Neural cell (in vitro differentiated cells): ENCODE data around the gene CACUL1. TPM values are rescaled to one million over a fixed set of nuclear protein-coding genes. Genes with fewer than 3 reads are reported as not detected.

Experiments
- H2AFZ ChIP-seq: fragments of 200-600, 300-800 bp; sonication (generic), shearing (Covaris generic); 2 replicates; pipeline ENCODE4 v1.6.0; 2014; ENCODE audit warnings: low read depth, mild to moderate bottlenecking, antibody characterized with exemption, low read length, moderate library complexity
- H3F3A ChIP-seq: fragments of 200-600 bp; shearing (Covaris generic); 2 replicates; pipeline ENCODE4 v1.6.1; 2016; ENCODE audit warnings: mild to moderate bottlenecking, moderate library complexity, mixed read lengths, antibody characterized with exemption, low read length; ENCODE audit not compliant: insufficient read depth, poor library complexity, severe bottlenecking
- H3K27ac ChIP-seq: fragments of 200-600, 300-800 bp; sonication (generic), shearing (Covaris generic); 2 replicates; pipeline ENCODE4 v1.5.1; 2014; ENCODE audit warnings: mild to moderate bottlenecking, low read length, moderate library complexity
- H3K27me3 ChIP-seq: fragments of 300-800, 200-600 bp; sonication (generic), shearing (Covaris generic); 2 replicates; pipeline ENCODE4 v1.6.0; 2014; ENCODE audit warnings: mild to moderate bottlenecking, low read depth, low read length, moderate library complexity; ENCODE audit not compliant: insufficient read depth
- H3K36me3 ChIP-seq: fragments of 300-800, 200-600 bp; sonication (generic), shearing (Covaris generic); 2 replicates; pipeline ENCODE4 v1.5.1; 2014; ENCODE audit warnings: mild to moderate bottlenecking, antibody characterized with exemption, low read length, moderate library complexity; ENCODE audit not compliant: insufficient read depth
- H3K4me2 ChIP-seq: fragments of 300-800, 200-600 bp; sonication (generic), shearing (Covaris generic); 2 replicates; pipeline ENCODE4 v1.6.0; 2014; ENCODE audit warnings: mild to moderate bottlenecking, low read length
- H3K4me3 ChIP-seq: fragments of 300-800, 200-600 bp; sonication (generic), shearing (Covaris generic); 2 replicates; pipeline ENCODE4 v1.5.1; 2014; ENCODE audit warnings: mild to moderate bottlenecking, low read length, moderate library complexity
- H3K79me2 ChIP-seq: fragments of 200-600 bp; shearing (Covaris generic); replicated peaks from 2 replicates; pipeline ENCODE4 v1.6.0; 2014; ENCODE audit warnings: mild to moderate bottlenecking, low read length, moderate library complexity; ENCODE audit not compliant: insufficient read depth
- H3K9ac ChIP-seq: fragments of 300-800, 200-600 bp; sonication (generic), shearing (Covaris generic); 2 replicates; pipeline ENCODE4 v1.6.1; 2016; ENCODE audit warnings: mild to moderate bottlenecking, low read length, mixed read lengths
- H3K9me2 ChIP-seq: fragments of 200-600 bp; shearing (Covaris generic); 2 replicates; pipeline ENCODE4 v1.6.1; 2016; ENCODE audit warnings: mild to moderate bottlenecking, low read length, mixed read lengths; ENCODE audit not compliant: insufficient read depth
- H3K9me3 ChIP-seq: fragments of 200-600, 300-800 bp; sonication (generic), shearing (Covaris generic); 2 replicates; pipeline ENCODE4 v1.6.1; 2016; ENCODE audit warnings: mild to moderate bottlenecking, mixed run types, low read length, moderate library complexity, mixed read lengths
- H4K20me1 ChIP-seq: fragments of 200-600 bp; shearing (Covaris generic); 2 replicates; pipeline ENCODE4 v1.6.1; 2016; ENCODE audit warnings: mild to moderate bottlenecking, mixed run types; ENCODE audit not compliant: insufficient read depth
- EP300 ChIP-seq: fragments of 450-650 bp; conservative IDR thresholded peaks from 2 replicates; pipeline ENCODE4 v1.6.1; 2014; ENCODE audit warnings: antibody characterized with exemption, mild to moderate bottlenecking, moderate library complexity; ENCODE audit not compliant: poor library complexity, severe bottlenecking
- EZH2 ChIP-seq: fragments of 200-600, 300-800 bp; shearing (Covaris generic), sonication (generic); IDR thresholded peaks from 2 replicates; pipeline ENCODE4 v1.6.1; 2014; ENCODE audit warnings: antibody characterized with exemption, low read length, borderline replicate concordance, mild to moderate bottlenecking; ENCODE audit not compliant: insufficient read depth, poor library complexity, severe bottlenecking
- MXI1 ChIP-seq: fragments of 450-650 bp; conservative IDR thresholded peaks from 2 replicates; pipeline ENCODE4 v1.6.1; 2014; ENCODE audit warnings: antibody characterized with exemption, mild to moderate bottlenecking; ENCODE audit not compliant: poor library complexity, severe bottlenecking
- POLR2AphosphoS5 ChIP-seq: IDR thresholded peaks from 2 replicates; pipeline ENCODE4 v1.6.1; 2012
- RAD21 ChIP-seq: fragments of 450-650 bp; conservative IDR thresholded peaks from 2 replicates; pipeline ENCODE4 v1.6.1; 2014; ENCODE audit warnings: antibody characterized with exemption, mild to moderate bottlenecking, moderate library complexity
- SMC3 ChIP-seq: fragments of 450-650 bp; conservative IDR thresholded peaks from 2 replicates; pipeline ENCODE4 v1.6.1; 2014; ENCODE audit warnings: antibody characterized with exemption, mild to moderate bottlenecking, moderate library complexity; ENCODE audit not compliant: poor library complexity
- TAF1 ChIP-seq: IDR thresholded peaks from 2 replicates; pipeline ENCODE4 v1.6.1; 2012; ENCODE audit warnings: low read depth
- polyA plus RNA-seq: library from polyadenylated mRNA; depleted of rRNA; stranded (reverse); fragments of >200 nt; gene quantifications from 2 replicates; pipeline ENCODE4 v1.2.3, GENCODE V29; 2014
- TF ChIP-seq, protein P1 (sequence below): IDR thresholded peaks from 2 replicates; pipeline ENCODE4 v1.6.1; 2012; ENCODE audit warnings: borderline replicate concordance
- TF ChIP-seq, protein P2 (sequence below): fragments of 450-650 bp; IDR thresholded peaks from 2 replicates; pipeline ENCODE4 v1.5.1; 2014; ENCODE audit warnings: antibody characterized with exemption, mild to moderate bottlenecking, moderate library complexity; ENCODE audit not compliant: poor library complexity, severe bottlenecking

Gene CACUL1
- polyA plus RNA-seq, 1 donor from 2014 or later: 12.8 TPM

DNA sequence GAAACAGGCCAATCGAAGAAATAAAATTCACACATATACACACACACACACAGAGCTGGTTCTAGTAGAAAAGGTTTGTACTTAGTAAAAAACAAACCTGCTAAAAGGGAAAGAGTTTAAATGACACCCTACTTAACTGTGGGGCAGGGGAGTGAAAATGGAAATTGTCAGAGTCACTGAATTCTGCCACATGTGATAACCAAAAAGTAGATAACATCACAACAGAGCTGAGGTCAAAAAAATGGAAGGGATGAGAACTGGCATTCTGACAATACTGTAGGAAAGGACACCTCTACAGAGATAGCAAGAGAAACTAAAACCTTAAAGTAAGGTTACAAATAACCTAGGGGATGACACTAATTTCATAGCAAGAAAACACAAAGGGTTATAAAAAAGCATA lies 74.6 kb downstream of the CACUL1 start:
- Histone ChIP-seq H3K4me3 (no peak overlapping the region), H3K9me2 (no peaks in the 10 kb centered on the region), H3K4me2 (no peak overlapping the region), H3K79me2 (no peaks in the 10 kb centered on the region), H3F3A (no peaks in the 10 kb centered on the region), H4K20me1 (no peaks in the 10 kb centered on the region), H3K27ac (no peak overlapping the region), H3K9ac (no peak overlapping the region), H3K27me3 (no peaks in the 10 kb centered on the region), H2AFZ (no peak overlapping the region), H3K9me3 (no peaks in the 10 kb centered on the region), H3K36me3 (peaks cover 5% of the 10 kb centered on the region)
- no peak for TF ChIP-seq EZH2
- TF ChIP-seq POLR2AphosphoS5: no peak
- no peak for TF ChIP-seq RAD21
- no peak for TF ChIP-seq SMC3
- no peak for TF ChIP-seq TAF1
- TF ChIP-seq EP300: no peak
- TF ChIP-seq, protein P1, sequence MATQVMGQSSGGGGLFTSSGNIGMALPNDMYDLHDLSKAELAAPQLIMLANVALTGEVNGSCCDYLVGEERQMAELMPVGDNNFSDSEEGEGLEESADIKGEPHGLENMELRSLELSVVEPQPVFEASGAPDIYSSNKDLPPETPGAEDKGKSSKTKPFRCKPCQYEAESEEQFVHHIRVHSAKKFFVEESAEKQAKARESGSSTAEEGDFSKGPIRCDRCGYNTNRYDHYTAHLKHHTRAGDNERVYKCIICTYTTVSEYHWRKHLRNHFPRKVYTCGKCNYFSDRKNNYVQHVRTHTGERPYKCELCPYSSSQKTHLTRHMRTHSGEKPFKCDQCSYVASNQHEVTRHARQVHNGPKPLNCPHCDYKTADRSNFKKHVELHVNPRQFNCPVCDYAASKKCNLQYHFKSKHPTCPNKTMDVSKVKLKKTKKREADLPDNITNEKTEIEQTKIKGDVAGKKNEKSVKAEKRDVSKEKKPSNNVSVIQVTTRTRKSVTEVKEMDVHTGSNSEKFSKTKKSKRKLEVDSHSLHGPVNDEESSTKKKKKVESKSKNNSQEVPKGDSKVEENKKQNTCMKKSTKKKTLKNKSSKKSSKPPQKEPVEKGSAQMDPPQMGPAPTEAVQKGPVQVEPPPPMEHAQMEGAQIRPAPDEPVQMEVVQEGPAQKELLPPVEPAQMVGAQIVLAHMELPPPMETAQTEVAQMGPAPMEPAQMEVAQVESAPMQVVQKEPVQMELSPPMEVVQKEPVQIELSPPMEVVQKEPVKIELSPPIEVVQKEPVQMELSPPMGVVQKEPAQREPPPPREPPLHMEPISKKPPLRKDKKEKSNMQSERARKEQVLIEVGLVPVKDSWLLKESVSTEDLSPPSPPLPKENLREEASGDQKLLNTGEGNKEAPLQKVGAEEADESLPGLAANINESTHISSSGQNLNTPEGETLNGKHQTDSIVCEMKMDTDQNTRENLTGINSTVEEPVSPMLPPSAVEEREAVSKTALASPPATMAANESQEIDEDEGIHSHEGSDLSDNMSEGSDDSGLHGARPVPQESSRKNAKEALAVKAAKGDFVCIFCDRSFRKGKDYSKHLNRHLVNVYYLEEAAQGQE: no peak
- no peak for TF ChIP-seq MXI1
- TF ChIP-seq, protein P2, sequence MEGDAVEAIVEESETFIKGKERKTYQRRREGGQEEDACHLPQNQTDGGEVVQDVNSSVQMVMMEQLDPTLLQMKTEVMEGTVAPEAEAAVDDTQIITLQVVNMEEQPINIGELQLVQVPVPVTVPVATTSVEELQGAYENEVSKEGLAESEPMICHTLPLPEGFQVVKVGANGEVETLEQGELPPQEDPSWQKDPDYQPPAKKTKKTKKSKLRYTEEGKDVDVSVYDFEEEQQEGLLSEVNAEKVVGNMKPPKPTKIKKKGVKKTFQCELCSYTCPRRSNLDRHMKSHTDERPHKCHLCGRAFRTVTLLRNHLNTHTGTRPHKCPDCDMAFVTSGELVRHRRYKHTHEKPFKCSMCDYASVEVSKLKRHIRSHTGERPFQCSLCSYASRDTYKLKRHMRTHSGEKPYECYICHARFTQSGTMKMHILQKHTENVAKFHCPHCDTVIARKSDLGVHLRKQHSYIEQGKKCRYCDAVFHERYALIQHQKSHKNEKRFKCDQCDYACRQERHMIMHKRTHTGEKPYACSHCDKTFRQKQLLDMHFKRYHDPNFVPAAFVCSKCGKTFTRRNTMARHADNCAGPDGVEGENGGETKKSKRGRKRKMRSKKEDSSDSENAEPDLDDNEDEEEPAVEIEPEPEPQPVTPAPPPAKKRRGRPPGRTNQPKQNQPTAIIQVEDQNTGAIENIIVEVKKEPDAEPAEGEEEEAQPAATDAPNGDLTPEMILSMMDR: no peak

DNA sequence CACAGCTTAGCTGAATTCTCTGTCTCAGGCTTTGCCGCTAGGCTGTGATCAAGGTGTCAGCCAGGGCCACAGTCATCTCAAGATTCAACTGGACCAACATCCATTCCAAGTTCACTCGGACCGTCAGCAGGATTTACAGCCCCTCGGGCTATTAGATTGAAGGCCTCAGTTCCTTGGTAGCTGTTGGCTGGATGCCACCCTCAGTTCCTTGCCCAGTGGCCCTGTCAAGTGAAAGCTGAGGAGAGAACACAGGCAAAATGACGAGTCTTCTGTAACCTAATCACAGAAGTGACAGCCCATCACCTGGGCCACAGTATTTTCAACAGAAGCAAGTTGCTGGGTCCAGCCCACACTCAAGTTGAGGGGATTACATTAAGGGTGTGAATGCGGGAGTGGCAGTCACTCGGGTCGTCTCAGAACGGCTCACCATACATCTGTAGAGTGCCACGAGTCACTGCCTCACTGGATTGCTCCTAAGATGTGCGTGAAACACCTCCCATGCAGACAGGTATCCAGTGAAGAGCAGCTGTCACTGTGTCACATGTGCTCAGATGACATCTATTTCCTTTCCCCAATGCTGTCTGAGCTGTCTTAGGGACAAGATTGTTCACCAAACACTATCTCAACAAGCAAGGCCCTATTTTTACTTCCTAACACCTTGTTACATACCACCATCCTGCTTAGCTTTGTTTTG lies 80.4 kb downstream of the CACUL1 start:
- TF ChIP-seq EZH2 (no peak), EP300 (no peak), MXI1 (no peak), TAF1 (no peak)
- TF ChIP-seq, protein P2: no peak
- Histone ChIP-seq H3K36me3 (no peaks in the 10 kb centered on the region), H2AFZ (no peak overlapping the region), H3K9ac (no peak overlapping the region), H3K9me2 (no peaks in the 10 kb centered on the region), H3K4me2 (no peak overlapping the region), H4K20me1 (no peaks in the 10 kb centered on the region), H3K4me3 (no peak overlapping the region), H3K27ac (no peak overlapping the region), H3K27me3 (no peaks in the 10 kb centered on the region), H3F3A (no peaks in the 10 kb centered on the region), H3K79me2 (no peaks in the 10 kb centered on the region), H3K9me3 (no peaks in the 10 kb centered on the region)
